Mesothelial cell of epicardium (in vitro differentiated cells): ENCODE data around the gene SRPK2. TPM values are rescaled to one million over a fixed set of nuclear protein-coding genes. Genes with fewer than 3 reads are reported as not detected.

Experiments
- DNase-seq, 2 experiments: peaks; one replicate each; pipeline ENCODE4 v3.0.0; 2021; ENCODE audit warnings: low spot score in 2 of 2; ENCODE audit not compliant: unreplicated experiment in 2 of 2
- H3K27ac Mint-ChIP-seq: 2 replicates; pipeline ENCODE4 v1.8.0; 2021; ENCODE audit warnings: mixed read lengths
- H3K27me3 Mint-ChIP-seq: 2 replicates; pipeline ENCODE4 v1.8.0; 2021; ENCODE audit warnings: low read depth, mixed read lengths
- H3K36me3 Mint-ChIP-seq: 2 replicates; pipeline ENCODE4 v1.8.0; 2021; ENCODE audit warnings: mixed read lengths
- H3K4me1 Mint-ChIP-seq: 2 replicates; pipeline ENCODE4 v1.8.0; 2021; ENCODE audit warnings: mixed read lengths
- H3K4me3 Mint-ChIP-seq: 2 replicates; pipeline ENCODE4 v1.8.0; 2021; ENCODE audit warnings: mild to moderate bottlenecking, moderate library complexity, mixed read lengths
- H3K9me3 Mint-ChIP-seq: 2 replicates; pipeline ENCODE4 v1.8.0; 2021; ENCODE audit warnings: mixed read lengths
- CTCF ChIP-seq: fragments of 200-600 bp; sonication (generic); IDR thresholded peaks from one replicate; pipeline ENCODE4 v1.5.0; 2021; ENCODE audit warnings: antibody characterized with exemption; ENCODE audit not compliant: unreplicated experiment
- total RNA-seq: library from RNA; stranded (reverse); gene quantifications from 3 replicates; pipeline ENCODE4 v1.2.1, GENCODE V29; 2021

SRPK2 gene
- total RNA-seq, 1 donor from 2014 or later: 51.4 TPM

GRCh38 chr7:105125745-105126144 lies 263.0 kb downstream of the SRPK2 start:
- no peak for DNase-seq
- Mint-ChIP-seq H3K27me3 (no peaks in the 10 kb centered on the region), H3K9me3 (no peaks in the 10 kb centered on the region), H3K4me1 (peaks cover 5% of the 10 kb centered on the region), H3K4me3 (no peak overlapping the region), H3K27ac (no peak overlapping the region), H3K36me3 (peaks cover 14% of the 10 kb centered on the region)
- TF ChIP-seq CTCF: no peak

GRCh38 chr7:105122619-105123018 lies 266.1 kb downstream of the SRPK2 start:
- no peak overlapping the region for H3K4me3 Mint-ChIP-seq
- H3K4me1 Mint-ChIP-seq: peaks cover 5% of the 10 kb centered on the region
- peaks cover 10% of the 10 kb centered on the region for H3K36me3 Mint-ChIP-seq
- no peak for TF ChIP-seq CTCF
- H3K27me3 Mint-ChIP-seq: no peaks in the 10 kb centered on the region
- H3K27ac Mint-ChIP-seq: no peak overlapping the region
- H3K9me3 Mint-ChIP-seq: no peaks in the 10 kb centered on the region
- DNase-seq: no peak

GRCh38 chr7:105118612-105119600 lies 269.8 kb downstream of the SRPK2 start:
- no peak for TF ChIP-seq CTCF
- Mint-ChIP-seq H3K9me3 (no peaks in the 10 kb centered on the region), H3K4me3 (no peak overlapping the region), H3K27me3 (no peaks in the 10 kb centered on the region), H3K4me1 (peaks cover 5% of the 10 kb centered on the region), H3K27ac (no peak overlapping the region), H3K36me3 (peaks cover 3% of the 10 kb centered on the region)
- no peak for DNase-seq

GRCh38 chr7:105112440-105113418 lies 276.0 kb downstream of the SRPK2 start:
- TF ChIP-seq CTCF: no peak
- no peaks in the 10 kb centered on the region for H3K27me3 Mint-ChIP-seq
- no peak overlapping the region for H3K4me3 Mint-ChIP-seq
- peak overlapping the region; percentile 36 for H3K27ac Mint-ChIP-seq
- peaks cover 29% of the 10 kb centered on the region for H3K36me3 Mint-ChIP-seq
- no peak for DNase-seq
- no peaks in the 10 kb centered on the region for H3K9me3 Mint-ChIP-seq
- no peaks in the 10 kb centered on the region for H3K4me1 Mint-ChIP-seq

- Mint-ChIP-seq H3K27ac (no peak overlapping the region), H3K9me3 (no peaks in the 10 kb centered on the region), H3K4me3 (no peak overlapping the region), H3K4me1 (peaks cover 4% of the 10 kb centered on the region), H3K36me3 (peaks cover 44% of the 10 kb centered on the region), H3K27me3 (no peaks in the 10 kb centered on the region)
- no peak for TF ChIP-seq CTCF
- no peak for DNase-seq
Observed at GRCh38 chr7:105107458-105107857, 281.3 kb downstream of the SRPK2 start.
